ENCODE measurements around the gene CLASRP. TPM values are rescaled to one million over a fixed set of nuclear protein-coding genes. Genes with fewer than 3 reads are reported as not detected.

The CLASRP gene
- polyA plus RNA-seq, 1 donor from 2014 or later: 30.1 TPM

DNA sequence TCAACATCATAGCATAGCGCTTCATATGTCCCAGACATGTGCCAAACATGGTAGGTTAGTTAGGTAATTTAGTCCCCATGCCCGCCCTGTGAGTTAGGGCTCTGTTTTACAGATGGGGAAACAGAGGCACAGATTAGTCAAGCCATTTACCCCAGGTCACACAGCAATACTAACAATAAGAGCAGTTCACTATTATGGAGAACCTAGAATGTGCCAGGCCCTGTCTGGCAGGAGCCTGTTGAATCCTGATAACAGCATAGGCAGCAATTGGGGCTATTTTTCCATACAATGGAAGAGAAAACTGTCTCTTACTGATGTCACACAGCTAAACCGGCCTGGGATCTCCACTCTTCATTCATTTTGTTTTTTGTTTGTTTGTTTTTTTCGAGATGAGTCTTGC, 47.6 kb downstream of the CLASRP start:
- TF ChIP-seq, protein P1, sequence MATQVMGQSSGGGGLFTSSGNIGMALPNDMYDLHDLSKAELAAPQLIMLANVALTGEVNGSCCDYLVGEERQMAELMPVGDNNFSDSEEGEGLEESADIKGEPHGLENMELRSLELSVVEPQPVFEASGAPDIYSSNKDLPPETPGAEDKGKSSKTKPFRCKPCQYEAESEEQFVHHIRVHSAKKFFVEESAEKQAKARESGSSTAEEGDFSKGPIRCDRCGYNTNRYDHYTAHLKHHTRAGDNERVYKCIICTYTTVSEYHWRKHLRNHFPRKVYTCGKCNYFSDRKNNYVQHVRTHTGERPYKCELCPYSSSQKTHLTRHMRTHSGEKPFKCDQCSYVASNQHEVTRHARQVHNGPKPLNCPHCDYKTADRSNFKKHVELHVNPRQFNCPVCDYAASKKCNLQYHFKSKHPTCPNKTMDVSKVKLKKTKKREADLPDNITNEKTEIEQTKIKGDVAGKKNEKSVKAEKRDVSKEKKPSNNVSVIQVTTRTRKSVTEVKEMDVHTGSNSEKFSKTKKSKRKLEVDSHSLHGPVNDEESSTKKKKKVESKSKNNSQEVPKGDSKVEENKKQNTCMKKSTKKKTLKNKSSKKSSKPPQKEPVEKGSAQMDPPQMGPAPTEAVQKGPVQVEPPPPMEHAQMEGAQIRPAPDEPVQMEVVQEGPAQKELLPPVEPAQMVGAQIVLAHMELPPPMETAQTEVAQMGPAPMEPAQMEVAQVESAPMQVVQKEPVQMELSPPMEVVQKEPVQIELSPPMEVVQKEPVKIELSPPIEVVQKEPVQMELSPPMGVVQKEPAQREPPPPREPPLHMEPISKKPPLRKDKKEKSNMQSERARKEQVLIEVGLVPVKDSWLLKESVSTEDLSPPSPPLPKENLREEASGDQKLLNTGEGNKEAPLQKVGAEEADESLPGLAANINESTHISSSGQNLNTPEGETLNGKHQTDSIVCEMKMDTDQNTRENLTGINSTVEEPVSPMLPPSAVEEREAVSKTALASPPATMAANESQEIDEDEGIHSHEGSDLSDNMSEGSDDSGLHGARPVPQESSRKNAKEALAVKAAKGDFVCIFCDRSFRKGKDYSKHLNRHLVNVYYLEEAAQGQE (IDR thresholded peaks at IDR 0.05; ENCODE audit: borderline replicate concordance): no peak
- no peak for TF ChIP-seq EP300 (conservative IDR thresholded peaks at IDR 0.05; ENCODE audit: poor library complexity, severe bottlenecking)
- TF ChIP-seq RAD21 (conservative IDR thresholded peaks at IDR 0.05): no peak
- no peak for TF ChIP-seq EZH2 (IDR thresholded peaks at IDR 0.05; ENCODE audit: borderline replicate concordance, insufficient read depth, low read length, poor library complexity, severe bottlenecking)
- no peak for TF ChIP-seq SMC3 (conservative IDR thresholded peaks at IDR 0.05; ENCODE audit: poor library complexity)
- TF ChIP-seq, protein P2, sequence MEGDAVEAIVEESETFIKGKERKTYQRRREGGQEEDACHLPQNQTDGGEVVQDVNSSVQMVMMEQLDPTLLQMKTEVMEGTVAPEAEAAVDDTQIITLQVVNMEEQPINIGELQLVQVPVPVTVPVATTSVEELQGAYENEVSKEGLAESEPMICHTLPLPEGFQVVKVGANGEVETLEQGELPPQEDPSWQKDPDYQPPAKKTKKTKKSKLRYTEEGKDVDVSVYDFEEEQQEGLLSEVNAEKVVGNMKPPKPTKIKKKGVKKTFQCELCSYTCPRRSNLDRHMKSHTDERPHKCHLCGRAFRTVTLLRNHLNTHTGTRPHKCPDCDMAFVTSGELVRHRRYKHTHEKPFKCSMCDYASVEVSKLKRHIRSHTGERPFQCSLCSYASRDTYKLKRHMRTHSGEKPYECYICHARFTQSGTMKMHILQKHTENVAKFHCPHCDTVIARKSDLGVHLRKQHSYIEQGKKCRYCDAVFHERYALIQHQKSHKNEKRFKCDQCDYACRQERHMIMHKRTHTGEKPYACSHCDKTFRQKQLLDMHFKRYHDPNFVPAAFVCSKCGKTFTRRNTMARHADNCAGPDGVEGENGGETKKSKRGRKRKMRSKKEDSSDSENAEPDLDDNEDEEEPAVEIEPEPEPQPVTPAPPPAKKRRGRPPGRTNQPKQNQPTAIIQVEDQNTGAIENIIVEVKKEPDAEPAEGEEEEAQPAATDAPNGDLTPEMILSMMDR (IDR thresholded peaks at IDR 0.05; ENCODE audit: poor library complexity, severe bottlenecking): no peak
- TF ChIP-seq POLR2AphosphoS5 (IDR thresholded peaks at IDR 0.05): no peak
- TF ChIP-seq TAF1 (IDR thresholded peaks at IDR 0.05; ENCODE audit: low read depth): no peak
- no peak for TF ChIP-seq MXI1 (conservative IDR thresholded peaks at IDR 0.05; ENCODE audit: poor library complexity, severe bottlenecking)

DNA sequence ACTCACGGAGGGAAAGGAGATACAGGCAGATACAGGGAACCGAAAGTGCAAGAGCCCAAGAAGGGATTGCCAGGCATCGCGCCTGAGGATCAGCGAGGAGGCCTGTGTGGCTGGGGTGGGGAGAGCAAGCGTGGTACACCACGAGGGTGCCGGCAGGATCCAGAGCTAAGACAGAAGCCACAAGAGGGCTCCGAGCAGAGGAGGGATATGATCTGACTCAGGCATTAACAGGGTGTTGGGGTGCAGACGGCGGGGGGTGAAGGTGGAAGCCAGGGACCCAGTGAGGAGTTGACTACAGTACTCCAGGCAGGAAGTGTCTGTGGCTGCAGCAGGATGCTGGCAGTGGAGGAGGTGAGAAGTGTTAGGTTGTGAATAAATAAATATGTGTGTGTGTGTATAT, 48.7 kb downstream of the CLASRP start:
- Histone ChIP-seq H3F3A (ENCODE audit: insufficient read depth, low read length, poor library complexity, severe bottlenecking) (peaks cover 7% of the 10 kb centered on the region), H3K9me2 (ENCODE audit: insufficient read depth, low read length) (no peaks in the 10 kb centered on the region), H4K20me1 (ENCODE audit: insufficient read depth) (no peaks in the 10 kb centered on the region), H3K9me3 (ENCODE audit: low read length) (no peaks in the 10 kb centered on the region), H3K27me3 (ENCODE audit: insufficient read depth, low read depth, low read length) (no peaks in the 10 kb centered on the region), H3K4me2 (ENCODE audit: low read length) (no peak overlapping the region), H3K36me3 (ENCODE audit: insufficient read depth, low read length) (no peaks in the 10 kb centered on the region), H2AFZ (ENCODE audit: low read depth, low read length) (no peak overlapping the region), H3K9ac (ENCODE audit: low read length) (no peak overlapping the region), H3K4me3 (ENCODE audit: low read length) (no peak overlapping the region), H3K79me2 (replicated peaks; ENCODE audit: insufficient read depth, low read length) (no peaks in the 10 kb centered on the region), H3K27ac (ENCODE audit: low read length) (no peak overlapping the region)
- TF ChIP-seq EP300 (conservative IDR thresholded peaks at IDR 0.05; ENCODE audit: poor library complexity, severe bottlenecking) (no peak), TAF1 (IDR thresholded peaks at IDR 0.05; ENCODE audit: low read depth) (no peak), MXI1 (conservative IDR thresholded peaks at IDR 0.05; ENCODE audit: poor library complexity, severe bottlenecking) (no peak), RAD21 (conservative IDR thresholded peaks at IDR 0.05) (no peak), EZH2 (IDR thresholded peaks at IDR 0.05; ENCODE audit: borderline replicate concordance, insufficient read depth, low read length, poor library complexity, severe bottlenecking) (no peak), SMC3 (conservative IDR thresholded peaks at IDR 0.05; ENCODE audit: poor library complexity) (no peak), POLR2AphosphoS5 (IDR thresholded peaks at IDR 0.05) (no peak)
- TF ChIP-seq, protein P2 (IDR thresholded peaks at IDR 0.05; ENCODE audit: poor library complexity, severe bottlenecking): no peak
- TF ChIP-seq, protein P1 (IDR thresholded peaks at IDR 0.05; ENCODE audit: borderline replicate concordance): no peak

More for the DNA sequence above, 47.6 kb downstream of the CLASRP start:
- Histone ChIP-seq H3K27ac (ENCODE audit: low read length) (no peak overlapping the region), H3K79me2 (replicated peaks; ENCODE audit: insufficient read depth, low read length) (no peaks in the 10 kb centered on the region), H3K27me3 (ENCODE audit: insufficient read depth, low read depth, low read length) (no peaks in the 10 kb centered on the region), H3F3A (ENCODE audit: insufficient read depth, low read length, poor library complexity, severe bottlenecking) (peaks cover 3% of the 10 kb centered on the region), H3K9me2 (ENCODE audit: insufficient read depth, low read length) (no peaks in the 10 kb centered on the region), H4K20me1 (ENCODE audit: insufficient read depth) (no peaks in the 10 kb centered on the region), H3K9me3 (ENCODE audit: low read length) (no peaks in the 10 kb centered on the region), H3K4me3 (ENCODE audit: low read length) (no peak overlapping the region), H3K9ac (ENCODE audit: low read length) (no peak overlapping the region), H3K36me3 (ENCODE audit: insufficient read depth, low read length) (no peaks in the 10 kb centered on the region), H3K4me2 (ENCODE audit: low read length) (no peak overlapping the region), H2AFZ (ENCODE audit: low read depth, low read length) (no peak overlapping the region)
